GM20000 (cell line): ENCODE measurements around the gene ANKRD6.

Source experiments
- DNase-seq: peaks from one replicate; pipeline ENCODE4 v3.0.0; 2012; ENCODE audit warnings: low spot score
- CTCF ChIP-seq: IDR thresholded peaks from 2 replicates; pipeline ENCODE4 v1.5.1; 2012; ENCODE audit warnings: mild to moderate bottlenecking, control low read depth; ENCODE audit errors: extremely low read depth, missing control alignments

Gene ANKRD6

GRCh38 chr6:89436226-89436625 lies 3.3 kb downstream of the ANKRD6 start:
- DNase-seq: no peak
- no peak for TF ChIP-seq CTCF

GRCh38 chr6:89438248-89438647 lies 5.3 kb downstream of the ANKRD6 start:
- TF ChIP-seq CTCF: no peak
- DNase-seq: no peak

GRCh38 chr6:89439014-89439413 lies 6.1 kb downstream of the ANKRD6 start:
- no peak for TF ChIP-seq CTCF

GRCh38 chr6:89440200-89440599 lies 7.2 kb downstream of the ANKRD6 start:
- no peak for DNase-seq
- TF ChIP-seq CTCF: no peak

More at GRCh38 chr6:89439014-89439413, 6.1 kb downstream of the ANKRD6 start:
- no peak for DNase-seq

- no peak for DNase-seq
- no peak for TF ChIP-seq CTCF
These were observed 10.7 kb downstream of the ANKRD6 start for GRCh38 chr6:89443658-89444057.

GRCh38 chr6:89449193-89449592 lies 16.2 kb downstream of the ANKRD6 start:
- TF ChIP-seq CTCF: no peak
- DNase-seq: no peak

- TF ChIP-seq CTCF: no peak
- DNase-seq: no peak
These were observed 19.3 kb downstream of the ANKRD6 start for GRCh38 chr6:89452281-89452680.
